ENCODE results near the gene ALDH3B1. TPM values are rescaled to one million over a fixed set of nuclear protein-coding genes. Genes with fewer than 3 reads are reported as not detected.

ALDH3B1 gene
- total RNA-seq, 1 experiment from 2014 or later = 59.8 TPM

- no peaks in the 10 kb centered on the region for H3K9me3 ChIP-seq (replicated peaks)
- no peak overlapping the region for H3K27ac ChIP-seq
- no peaks in the 10 kb centered on the region for H3K27me3 ChIP-seq (replicated peaks)
- H3K4me1 ChIP-seq (replicated peaks) = peaks cover 27% of the 10 kb centered on the region
- no peak overlapping the region for H3K4me3 ChIP-seq
- H3K36me3 ChIP-seq = peaks cover 91% of the 10 kb centered on the region
- DNase-seq (ENCODE audit: low read depth in 1 of 2, low spot score in 2 of 2) = no peak
Observed at GRCh38 chr11:68043349-68044144, 33.4 kb downstream of the ALDH3B1 start.

DNA sequence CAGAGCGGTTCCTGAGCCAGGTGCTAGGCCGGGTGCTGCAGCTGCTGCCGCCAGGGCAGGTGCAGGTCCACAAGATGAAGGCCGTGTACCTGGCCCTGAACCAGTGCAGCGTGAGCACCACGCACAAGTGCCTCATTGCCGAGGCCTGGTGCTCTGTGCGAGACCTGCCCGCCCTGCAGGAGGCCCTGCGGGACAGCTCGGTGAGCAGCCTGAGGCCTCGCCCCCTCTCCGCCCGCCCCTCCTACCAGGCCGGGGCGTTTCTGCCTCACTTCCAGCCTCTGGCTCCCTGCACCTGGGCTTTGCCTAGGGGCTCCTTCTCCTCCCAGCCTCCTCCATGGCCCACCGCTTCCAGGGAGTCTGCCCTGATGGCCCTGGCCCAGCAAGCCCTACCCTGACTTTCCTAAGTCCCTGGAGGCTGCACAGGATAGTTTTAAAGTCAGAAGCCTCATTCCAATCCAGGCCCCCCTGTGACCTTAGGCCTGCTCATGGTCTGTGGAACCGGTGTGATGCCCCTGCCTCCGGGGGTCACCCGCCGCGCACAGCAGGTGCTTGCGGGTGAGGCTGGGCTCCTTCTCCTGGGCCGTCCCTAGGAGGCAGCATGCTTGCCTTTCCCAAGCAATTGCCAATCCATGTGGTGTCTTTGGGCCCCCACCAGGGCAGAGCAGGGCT lies 34.2 kb downstream of the ALDH3B1 start:
- H3K4me3 ChIP-seq = no peak overlapping the region
- peaks cover 20% of the 10 kb centered on the region for H3K4me1 ChIP-seq (replicated peaks)
- peaks cover 93% of the 10 kb centered on the region for H3K36me3 ChIP-seq
- DNase-seq (ENCODE audit: low read depth in 1 of 2, low spot score in 2 of 2) = no peak
- no peaks in the 10 kb centered on the region for H3K27me3 ChIP-seq (replicated peaks)
- H3K27ac ChIP-seq = no peak overlapping the region
- no peaks in the 10 kb centered on the region for H3K9me3 ChIP-seq (replicated peaks)

- no peaks in the 10 kb centered on the region for H3K27me3 ChIP-seq (replicated peaks)
- H3K4me1 ChIP-seq (replicated peaks) = peaks cover 13% of the 10 kb centered on the region
- H3K4me3 ChIP-seq = no peak overlapping the region
- DNase-seq (ENCODE audit: low read depth in 1 of 2, low spot score in 2 of 2) = no peak
- no peak overlapping the region for H3K27ac ChIP-seq
- no peaks in the 10 kb centered on the region for H3K9me3 ChIP-seq (replicated peaks)
- peaks cover 98% of the 10 kb centered on the region for H3K36me3 ChIP-seq
Observed at GRCh38 chr11:68044898-68045351, 34.8 kb downstream of the ALDH3B1 start.

GRCh38 chr11:68047437-68048290 lies 37.5 kb downstream of the ALDH3B1 start:
- Histone ChIP-seq H3K4me3 (no peak overlapping the region), H3K9me3 (replicated peaks) (no peaks in the 10 kb centered on the region), H3K4me1 (replicated peaks) (no peaks in the 10 kb centered on the region), H3K27me3 (replicated peaks) (no peaks in the 10 kb centered on the region), H3K36me3 (peaks cover 98% of the 10 kb centered on the region), H3K27ac (no peak overlapping the region)
- DNase-seq (ENCODE audit: low read depth in 1 of 2, low spot score in 2 of 2) = no peak

DNA sequence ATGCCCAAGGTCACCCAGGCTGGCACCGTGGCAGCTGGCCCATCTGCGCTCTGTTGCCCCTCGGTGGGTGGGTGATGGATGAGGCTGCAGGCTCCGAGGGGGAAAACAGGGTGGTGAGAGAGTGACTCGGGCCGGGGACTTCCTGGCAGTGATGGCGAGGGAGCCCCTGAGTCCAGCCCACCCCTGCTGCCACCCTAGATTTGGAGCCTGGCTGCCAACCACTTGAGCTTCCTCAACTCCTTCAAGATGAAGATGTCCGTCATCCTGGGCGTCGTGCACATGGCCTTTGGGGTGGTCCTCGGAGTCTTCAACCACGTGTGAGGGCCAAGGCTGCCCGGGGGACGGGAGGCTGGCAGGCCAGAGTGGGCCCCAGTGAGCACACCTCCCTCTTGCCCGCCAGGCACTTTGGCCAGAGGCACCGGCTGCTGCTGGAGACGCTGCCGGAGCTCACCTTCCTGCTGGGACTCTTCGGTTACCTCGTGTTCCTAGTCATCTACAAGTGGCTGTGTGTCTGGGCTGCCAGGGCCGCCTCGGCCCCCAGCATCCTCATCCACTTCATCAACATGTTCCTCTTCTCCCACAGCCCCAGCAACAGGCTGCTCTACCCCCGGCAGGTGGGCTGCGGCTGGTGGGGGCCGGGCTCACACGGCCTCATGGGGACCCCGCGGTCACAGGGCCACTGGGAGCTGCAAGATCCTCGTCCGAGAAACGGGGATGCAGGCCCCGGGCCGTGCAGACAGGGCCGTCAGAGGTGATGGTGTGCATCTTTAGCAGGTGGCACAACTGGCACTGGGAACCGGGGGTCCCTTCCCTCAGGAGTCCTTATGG lies 38.8 kb downstream of the ALDH3B1 start:
- Histone ChIP-seq H3K36me3 (peaks cover 98% of the 10 kb centered on the region), H3K27me3 (replicated peaks) (no peaks in the 10 kb centered on the region), H3K27ac (no peak overlapping the region), H3K9me3 (replicated peaks) (no peaks in the 10 kb centered on the region), H3K4me3 (no peak overlapping the region), H3K4me1 (replicated peaks) (no peaks in the 10 kb centered on the region)
- no peak for DNase-seq (ENCODE audit: low read depth in 1 of 2, low spot score in 2 of 2)

DNA sequence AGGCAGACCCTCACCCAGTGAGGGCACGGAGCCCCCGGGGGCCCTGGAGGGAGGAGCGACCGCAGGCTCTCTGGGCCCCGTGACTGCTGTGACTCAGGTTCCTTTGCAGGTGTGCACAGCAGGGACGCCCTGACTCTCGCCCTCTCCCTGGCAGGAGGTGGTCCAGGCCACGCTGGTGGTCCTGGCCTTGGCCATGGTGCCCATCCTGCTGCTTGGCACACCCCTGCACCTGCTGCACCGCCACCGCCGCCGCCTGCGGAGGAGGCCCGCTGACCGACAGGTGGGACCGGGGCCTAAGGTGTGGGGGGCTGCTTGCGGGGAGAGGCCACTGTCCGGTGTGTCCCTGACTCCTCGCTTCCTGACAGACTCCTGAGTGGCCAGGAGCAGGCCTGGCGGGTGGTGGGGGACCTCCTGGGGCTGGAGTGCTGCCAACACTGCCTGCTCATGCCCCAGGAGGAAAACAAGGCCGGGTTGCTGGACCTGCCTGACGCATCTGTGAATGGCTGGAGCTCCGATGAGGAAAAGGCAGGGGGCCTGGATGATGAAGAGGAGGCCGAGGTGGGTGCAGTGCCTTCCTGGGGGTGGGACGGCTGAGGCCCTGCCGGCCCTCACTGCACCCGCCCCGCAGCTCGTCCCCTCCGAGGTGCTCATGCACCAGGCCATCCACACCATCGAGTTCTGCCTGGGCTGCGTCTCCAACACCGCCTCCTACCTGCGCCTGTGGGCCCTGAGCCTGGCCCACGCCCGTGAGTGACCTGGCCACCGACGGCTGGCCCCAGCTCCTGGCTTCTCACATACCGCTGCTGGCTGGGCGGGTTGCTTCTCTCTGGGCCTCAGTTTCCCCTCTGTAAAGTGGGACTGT lies 39.6 kb downstream of the ALDH3B1 start:
- no peaks in the 10 kb centered on the region for H3K27me3 ChIP-seq (replicated peaks)
- H3K36me3 ChIP-seq = peaks cover 96% of the 10 kb centered on the region
- H3K9me3 ChIP-seq (replicated peaks) = no peaks in the 10 kb centered on the region
- H3K27ac ChIP-seq = no peak overlapping the region
- no peak overlapping the region for H3K4me3 ChIP-seq
- no peak for DNase-seq (ENCODE audit: low read depth in 1 of 2, low spot score in 2 of 2)
- peaks cover 1% of the 10 kb centered on the region for H3K4me1 ChIP-seq (replicated peaks)

GRCh38 chr11:68050371-68050841 lies 40.3 kb downstream of the ALDH3B1 start:
- no peak overlapping the region for H3K27ac ChIP-seq
- no peak overlapping the region for H3K4me3 ChIP-seq
- H3K4me1 ChIP-seq (replicated peaks) = peaks cover 8% of the 10 kb centered on the region
- H3K27me3 ChIP-seq (replicated peaks) = no peaks in the 10 kb centered on the region
- peaks cover 89% of the 10 kb centered on the region for H3K36me3 ChIP-seq
- DNase-seq (ENCODE audit: low read depth in 1 of 2, low spot score in 2 of 2) = no peak
- no peaks in the 10 kb centered on the region for H3K9me3 ChIP-seq (replicated peaks)

- Histone ChIP-seq H3K9me3 (replicated peaks) (no peaks in the 10 kb centered on the region), H3K27me3 (replicated peaks) (no peaks in the 10 kb centered on the region), H3K4me1 (replicated peaks) (peaks cover 11% of the 10 kb centered on the region), H3K27ac (no peak overlapping the region), H3K4me3 (no peak overlapping the region), H3K36me3 (peaks cover 79% of the 10 kb centered on the region)
- no peak for DNase-seq (ENCODE audit: low read depth in 1 of 2, low spot score in 2 of 2)
Observed at GRCh38 chr11:68051191-68052136, 41.3 kb downstream of the ALDH3B1 start.

- H3K9me3 ChIP-seq (replicated peaks) = no peaks in the 10 kb centered on the region
- H3K27me3 ChIP-seq (replicated peaks) = no peaks in the 10 kb centered on the region
- H3K27ac ChIP-seq = no peak overlapping the region
- no peak for DNase-seq (ENCODE audit: low read depth in 1 of 2, low spot score in 2 of 2)
- H3K4me1 ChIP-seq (replicated peaks) = peaks cover 11% of the 10 kb centered on the region
- peaks cover 76% of the 10 kb centered on the region for H3K36me3 ChIP-seq
- no peak overlapping the region for H3K4me3 ChIP-seq
Observed at GRCh38 chr11:68052137-68052873, 42.2 kb downstream of the ALDH3B1 start.

DNA sequence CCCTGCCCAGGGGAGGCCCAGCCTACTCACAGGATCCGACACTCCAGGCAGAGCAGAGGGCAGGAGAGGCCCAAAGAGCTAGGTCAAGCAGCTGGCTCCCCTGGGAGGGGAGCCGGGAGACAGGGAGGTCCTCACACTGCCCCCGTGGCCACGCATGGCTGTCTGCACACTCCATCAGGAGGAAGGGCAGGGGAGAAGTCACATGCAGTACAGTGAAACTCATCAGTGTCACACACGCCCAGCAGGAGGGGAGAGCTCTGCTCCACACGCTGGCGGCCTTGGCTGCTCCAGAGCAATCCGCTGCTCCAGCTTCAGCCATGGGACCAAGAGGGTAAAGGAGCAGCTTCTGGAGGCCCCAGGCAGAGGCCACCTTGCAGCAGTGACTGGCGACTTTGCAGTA lies 43.0 kb downstream of the ALDH3B1 start:
- no peaks in the 10 kb centered on the region for H3K27me3 ChIP-seq (replicated peaks)
- H3K9me3 ChIP-seq (replicated peaks) = no peaks in the 10 kb centered on the region
- peaks cover 11% of the 10 kb centered on the region for H3K4me1 ChIP-seq (replicated peaks)
- H3K4me3 ChIP-seq = no peak overlapping the region
- H3K27ac ChIP-seq = no peak overlapping the region
- DNase-seq (ENCODE audit: low read depth in 1 of 2, low spot score in 2 of 2) = no peak
- H3K36me3 ChIP-seq = peaks cover 68% of the 10 kb centered on the region
